GM19240 (cell line): ENCODE data around the gene FADS6.
A peak's percentile ranks its signal among the peaks of the same experiment; 100 is the strongest.
"Not testable (repeated sequence)": the region's sequence is repeated elsewhere in the genome, so short reads cannot be mapped to it uniquely, and the experiment has no call there.

Source experiments
- DNase-seq: peaks from one replicate; pipeline ENCODE4 v3.0.0; 2011; ENCODE audit warnings: low spot score; ENCODE audit not compliant: insufficient read length

The FADS6 gene

DNA sequence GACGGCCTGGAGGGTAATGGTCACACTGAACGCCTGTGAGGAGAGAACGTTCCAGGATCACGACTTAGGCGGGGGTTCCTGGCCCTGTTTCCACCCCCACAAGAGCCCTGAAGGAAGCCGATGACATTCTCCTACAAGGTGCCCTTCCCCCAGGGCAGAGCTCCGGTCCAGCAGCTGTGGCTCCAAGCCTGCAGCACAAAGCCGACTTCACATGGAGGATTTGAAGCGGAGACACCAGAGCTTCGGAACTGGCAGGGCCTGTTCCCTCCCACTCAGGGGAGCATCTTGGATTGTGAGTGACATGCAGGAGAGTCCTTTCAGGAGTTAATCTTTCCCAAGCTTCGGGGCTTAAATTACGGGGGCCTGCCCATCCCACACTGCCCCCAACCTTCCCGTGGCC, 5.0 kb downstream of the FADS6 start:
- DNase-seq: no peak

DNA sequence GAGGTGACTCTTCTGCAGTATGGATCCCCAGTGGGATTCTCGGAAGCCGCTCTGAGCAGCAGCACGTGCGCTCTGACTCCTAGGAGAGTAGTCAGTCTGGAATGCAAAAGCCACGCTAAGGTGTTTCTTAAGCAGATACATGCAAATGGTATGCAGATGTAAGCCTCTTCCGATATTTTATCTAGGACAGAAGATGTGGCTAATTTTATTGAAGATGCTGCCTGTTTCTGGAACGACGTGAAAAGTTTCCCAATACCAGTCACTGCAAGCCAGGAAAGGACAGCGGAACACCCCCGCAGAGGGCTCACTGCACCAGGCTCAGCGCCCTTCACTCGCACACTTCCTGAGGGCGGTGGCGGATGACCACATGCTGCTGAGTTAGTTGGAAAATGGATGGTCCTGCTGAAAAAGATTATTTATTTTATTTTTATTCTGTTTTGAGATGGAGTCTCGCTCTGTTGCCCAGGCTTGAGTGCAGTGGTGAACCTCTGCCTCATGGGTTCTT, 10.1 kb downstream of the FADS6 start:
- no peak for DNase-seq

DNA sequence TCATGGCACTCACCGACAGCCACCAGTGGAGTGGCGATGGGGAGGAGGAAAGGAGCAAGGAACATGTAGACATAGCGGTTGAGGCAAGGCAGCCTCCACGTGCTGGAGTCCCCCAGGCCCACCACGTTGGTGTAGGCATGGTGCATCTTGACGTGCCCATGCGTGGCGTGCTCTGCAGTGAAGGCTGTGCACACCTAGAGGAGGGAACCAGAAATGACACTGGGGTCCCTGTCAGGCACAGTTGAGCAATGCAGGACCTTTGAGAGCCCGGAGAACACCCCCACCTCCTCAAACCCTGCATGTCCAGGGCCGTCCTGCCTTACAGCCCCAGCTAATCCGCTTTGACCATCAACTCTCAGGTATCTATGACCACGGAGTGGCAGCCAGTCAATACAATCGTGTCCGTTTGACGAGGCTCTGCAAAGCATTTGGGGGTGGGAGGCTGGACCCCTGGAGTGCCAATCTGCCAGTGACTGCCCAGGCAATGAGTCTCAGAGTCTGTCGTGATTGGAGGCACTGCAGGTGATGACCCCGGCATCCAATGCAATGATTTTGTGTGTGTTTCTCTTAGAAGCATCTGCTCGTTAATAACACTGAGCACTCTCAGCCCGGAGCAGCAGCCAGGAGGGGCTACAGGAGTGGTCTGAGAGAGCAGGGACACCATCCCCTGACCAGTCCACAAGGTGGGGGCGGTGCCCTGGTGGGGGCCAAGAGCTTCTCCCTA, 10.8 kb downstream of the FADS6 start:
- DNase-seq: no peak

DNA sequence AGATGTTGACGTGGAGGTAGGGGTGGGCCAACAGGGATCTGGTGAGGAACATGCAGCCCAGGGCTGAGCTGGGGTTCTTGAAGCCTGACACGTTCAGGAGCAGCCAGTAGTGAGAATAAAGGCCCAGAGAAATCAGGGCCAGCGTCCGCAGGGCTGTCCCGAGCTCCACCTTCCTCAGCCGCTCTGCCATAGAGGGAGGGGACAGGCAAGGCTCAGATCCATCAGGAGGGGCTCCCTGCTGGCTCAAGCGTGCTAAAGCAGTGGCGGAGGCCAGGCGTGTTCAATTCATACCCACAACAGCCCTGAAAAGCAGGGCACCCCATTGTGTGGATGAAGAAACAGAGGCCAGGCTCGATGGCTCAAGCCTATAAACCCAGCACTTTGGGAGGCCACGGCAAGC, 12.4 kb downstream of the FADS6 start:
- no peak for DNase-seq

DNA sequence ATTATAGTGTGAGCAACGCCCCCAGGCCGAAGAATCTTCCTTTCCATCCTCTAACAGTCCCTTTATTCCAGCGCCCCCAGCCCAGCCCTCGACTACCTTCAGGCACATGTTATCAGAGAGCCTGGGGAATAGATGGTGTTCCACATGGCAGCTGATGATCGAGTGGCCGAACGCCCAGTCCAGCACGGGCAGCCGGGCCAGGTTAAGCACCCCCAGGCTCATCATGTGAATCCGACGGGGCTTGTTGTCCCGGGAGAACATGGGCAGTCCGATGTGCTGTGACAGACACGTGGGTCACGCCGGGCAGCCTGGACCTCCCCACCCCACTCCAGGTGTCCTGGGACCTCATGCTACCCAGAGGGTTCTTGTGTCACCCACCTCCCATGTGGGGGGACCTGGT, 14.1 kb downstream of the FADS6 start:
- DNase-seq: no peak

DNA sequence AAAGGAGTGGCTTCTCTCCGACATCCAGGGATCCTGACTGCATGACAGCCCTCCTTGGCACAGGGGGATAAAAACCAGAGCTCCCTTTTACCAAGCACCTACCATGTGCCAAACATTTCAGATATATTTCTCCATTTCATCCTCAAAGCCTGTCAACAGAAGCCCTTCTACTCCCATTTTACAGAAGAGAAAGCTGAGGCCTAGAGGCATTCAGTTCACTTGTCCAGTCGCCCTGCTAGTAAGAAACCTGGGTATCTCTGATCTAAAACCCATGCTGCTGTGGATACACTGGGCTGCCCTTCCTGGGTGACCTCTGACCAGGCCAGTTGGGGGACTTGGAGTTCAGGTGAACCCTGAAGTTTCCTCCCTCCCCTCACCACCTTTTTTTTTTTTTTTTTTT, 14.8 kb downstream of the FADS6 start:
- DNase-seq: no peak

DNA sequence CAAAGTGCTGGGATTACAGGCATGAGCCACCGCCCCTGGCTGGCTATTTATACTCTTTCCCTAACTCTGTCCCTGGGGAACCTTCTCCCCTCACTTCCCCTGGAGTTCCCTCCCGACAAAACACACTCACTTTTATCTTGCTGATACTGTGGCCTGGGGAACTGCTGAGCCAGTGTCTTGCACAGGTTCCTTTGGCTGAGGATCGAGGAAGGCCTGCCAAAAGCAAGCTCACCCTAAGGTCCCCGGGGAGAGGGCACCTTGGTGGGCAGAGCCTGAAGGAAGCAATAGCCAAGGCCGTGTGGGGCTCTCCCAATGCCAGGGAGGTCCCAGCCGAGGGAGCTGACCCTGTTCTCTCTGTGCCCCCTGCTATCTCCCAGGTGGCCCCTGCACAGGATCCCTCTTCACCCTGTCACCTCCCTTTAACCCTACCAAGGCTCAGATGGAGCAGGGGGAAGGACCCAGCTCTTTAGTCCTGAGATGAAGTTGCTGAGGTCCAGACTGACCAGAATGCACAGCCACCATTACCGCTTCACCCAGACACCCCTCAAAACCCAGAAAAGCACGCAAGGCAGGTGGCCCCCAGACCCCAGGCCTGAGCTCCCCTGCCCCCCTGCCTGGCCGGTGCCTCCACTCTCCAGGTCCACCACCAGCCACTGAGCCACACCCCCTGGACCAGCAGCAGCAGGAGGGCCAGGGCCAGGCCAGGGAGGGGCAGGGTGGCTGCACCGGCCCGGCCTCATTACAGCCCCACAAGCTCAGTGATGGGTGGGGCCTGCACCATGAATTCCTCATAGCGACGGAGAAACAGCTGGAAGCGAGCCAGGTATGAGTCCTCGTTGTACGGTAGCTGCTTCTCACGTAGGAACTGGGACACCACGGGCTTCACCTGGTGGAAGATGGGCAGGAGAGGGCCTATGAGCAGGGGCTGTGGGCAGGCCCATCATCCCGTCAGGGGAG, 15.6 kb downstream of the FADS6 start:
- no peak for DNase-seq

DNA sequence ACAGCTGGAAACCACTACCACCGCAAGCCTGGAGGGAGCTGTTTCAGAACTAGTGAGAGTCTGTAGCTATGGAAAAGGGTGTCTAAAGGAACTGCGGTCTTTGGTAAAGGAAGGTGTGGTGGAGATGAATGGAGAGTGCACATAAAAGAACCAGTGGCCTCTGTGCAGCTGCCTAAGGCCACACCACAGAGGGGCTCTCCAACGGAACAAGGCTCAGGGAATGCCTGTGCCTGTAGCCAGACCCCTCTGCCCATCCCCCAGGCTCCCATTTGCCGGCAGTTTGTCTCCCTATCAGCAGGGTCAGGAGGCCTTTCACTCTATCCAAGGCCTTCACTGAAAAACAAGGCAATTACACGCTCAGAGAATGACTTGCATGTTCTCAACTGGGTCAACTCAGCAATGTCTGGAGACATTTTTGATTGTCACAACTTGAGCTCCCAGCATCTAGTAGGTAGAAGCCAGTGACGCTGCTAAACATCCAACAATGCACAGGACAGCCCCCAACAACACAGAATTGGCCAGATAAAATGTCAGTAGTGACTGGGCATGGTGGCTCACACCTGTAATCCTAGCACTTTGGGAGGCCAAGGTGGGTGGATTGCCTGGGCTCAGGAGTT, 17.3 kb downstream of the FADS6 start:
- DNase-seq: no peak

DNA sequence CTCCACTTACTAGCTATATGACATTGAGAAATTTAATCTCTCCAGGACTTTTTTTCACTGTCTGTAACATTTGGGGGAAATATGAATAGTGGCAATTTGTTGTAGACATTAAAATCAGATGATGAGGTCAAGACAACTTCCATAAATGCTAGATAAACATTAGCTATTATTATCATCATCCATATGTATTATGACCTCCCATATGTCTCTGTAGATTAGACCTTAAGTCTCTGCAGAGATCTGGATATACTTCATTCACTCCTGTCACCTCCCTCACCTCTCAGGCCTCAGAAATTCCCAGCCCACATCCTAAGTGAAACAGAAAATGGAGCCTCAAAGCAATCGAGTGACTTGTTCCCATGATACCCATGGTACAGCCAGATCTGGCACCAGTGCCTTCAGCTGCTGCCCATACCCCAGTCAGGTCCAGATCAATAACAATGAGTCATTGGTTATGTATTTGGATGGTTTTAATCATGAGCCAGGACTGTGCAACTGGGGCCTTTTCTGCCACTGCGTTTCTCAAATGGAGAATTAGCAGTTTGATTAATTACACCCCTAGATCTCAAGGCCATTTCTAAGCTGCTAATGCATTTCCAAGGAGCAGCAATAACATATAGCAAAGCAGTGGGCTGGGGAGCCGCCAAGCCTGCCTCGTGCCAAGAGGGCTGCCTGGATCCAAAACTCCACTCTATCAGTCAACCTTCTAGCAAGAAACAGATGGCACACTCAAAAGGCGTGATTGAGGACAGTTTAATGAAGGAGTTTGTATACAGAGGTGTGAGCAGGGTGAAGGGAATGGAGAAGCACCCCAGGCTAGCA, 18.1 kb downstream of the FADS6 start:
- DNase-seq: no peak

DNA sequence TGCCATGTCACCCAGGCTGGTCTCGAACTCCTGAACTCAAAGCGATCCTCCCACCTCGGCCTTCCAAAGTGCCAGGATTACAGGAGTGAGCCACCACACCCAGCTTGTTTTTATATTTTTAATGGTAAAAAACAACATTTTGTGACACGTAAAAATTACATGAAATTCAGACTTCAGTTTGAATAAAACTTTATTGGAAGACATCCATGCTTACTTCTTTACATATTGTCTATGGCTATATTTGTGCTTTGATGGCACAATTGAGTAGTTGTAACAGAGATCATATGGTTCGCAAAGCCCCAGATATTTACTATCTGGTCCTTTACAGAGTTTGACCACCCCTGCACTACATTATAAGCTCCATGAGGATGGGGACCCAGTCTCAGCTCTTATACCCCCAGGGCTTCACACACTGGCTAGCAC, 18.8 kb downstream of the FADS6 start:
- DNase-seq: no peak

DNA sequence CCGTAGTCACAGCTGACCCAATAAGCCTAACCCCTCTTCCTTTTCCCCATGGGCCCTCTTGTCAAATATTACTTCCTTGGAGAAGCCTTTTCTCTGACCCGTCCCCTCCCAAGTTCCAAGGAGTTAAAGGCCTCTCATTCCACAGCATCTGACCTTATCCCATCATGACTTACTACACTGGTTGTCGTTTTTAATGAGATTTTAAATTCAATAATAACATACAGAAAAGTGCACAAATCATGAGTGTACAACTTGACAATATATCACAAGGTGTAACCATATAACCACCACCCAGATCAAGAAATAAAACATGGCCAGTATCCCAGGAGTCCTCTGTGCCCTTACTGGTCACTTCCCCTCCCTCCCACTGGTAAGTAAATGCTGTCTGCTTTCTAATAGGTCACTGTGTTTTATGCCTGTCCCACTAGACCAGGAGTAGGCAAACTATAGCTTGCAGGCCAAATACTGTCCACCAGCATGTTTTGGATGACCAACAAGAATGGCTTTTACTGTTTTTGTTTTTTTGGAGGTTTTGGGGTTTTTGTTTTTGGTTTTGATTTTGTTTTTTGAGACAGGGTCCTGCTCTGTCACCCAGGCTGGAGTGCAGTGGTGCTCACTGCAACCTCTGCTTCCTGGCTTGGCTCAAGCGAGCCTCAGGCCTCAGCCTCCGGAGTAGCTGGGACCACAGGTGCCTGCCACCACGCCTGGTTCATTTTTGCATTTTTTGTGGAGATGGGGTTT, 19.4 kb downstream of the FADS6 start:
- DNase-seq: no peak

DNA sequence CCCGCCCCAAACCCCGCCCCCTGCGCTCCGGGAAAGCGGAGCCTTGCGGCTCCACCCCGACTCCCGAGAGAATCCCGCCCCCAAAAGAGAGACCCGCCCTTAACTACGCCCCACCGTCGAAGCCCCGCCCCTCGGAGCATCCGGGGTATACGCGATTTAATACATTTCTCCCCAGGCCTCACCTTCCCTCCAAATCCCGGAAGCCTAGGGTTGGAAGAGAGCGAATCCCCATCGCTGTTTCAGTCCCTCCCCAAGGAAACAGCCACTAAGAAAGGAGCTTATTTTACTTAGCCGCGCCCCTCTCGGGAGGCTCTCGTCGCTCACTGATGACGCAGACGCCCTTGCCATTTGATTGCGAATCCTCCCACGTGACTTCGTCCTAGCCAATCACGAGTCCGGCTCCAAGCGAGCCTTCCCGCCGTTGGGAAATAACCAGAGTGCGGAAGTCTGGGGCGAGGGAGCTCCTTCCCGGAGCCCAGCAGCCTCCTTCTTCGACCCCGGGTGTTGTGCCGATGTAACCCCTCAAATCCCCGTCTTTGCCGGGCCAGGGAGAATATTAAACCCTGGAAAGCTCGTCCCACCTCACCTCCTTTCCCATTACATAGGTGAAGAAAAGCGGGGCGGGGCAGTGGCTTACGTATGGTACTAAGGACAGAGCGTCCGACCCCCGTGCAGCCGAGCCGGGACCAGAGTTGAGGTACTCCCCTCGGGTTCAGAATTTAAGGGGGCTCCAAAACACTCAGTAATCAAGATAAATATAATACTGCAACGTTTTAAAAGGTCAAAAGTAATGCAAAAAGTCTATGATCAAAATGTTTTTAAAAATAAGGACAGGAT, 20.2 kb downstream of the FADS6 start:
- DNase-seq: peak; percentile 100

DNA sequence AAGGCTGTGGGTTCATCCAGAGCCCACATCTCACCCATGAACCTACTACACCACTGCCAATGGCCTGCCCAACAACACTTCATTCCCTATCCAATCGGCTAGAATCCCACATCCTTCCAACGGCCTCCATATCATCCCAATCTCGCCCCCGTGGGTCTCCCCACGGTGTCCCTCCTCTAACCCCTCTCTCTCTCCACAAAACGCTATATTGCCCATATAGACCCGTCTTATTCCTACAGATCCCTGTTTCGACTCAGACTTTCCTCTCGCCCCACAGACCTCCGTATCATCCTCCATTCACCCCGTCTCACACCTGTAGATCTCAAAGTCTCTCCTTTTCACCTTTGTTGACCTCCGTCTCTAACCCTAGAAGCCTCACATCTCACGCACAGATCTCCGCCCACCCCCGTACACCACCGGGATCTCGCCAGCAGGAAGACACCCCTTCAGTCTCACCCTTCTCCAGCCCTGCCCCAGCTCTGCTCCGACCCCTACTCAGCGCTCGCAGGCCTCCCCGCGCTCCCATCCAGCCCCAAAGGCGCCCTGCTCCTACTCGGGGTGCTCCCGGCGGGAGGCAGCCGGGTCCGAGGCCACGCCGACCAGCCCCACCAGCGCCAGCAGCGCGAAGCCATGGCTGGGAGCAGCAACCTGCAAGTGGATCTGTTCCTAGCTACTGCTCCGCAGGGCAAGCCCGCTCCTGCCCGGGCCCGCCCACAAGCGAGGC, 21.0 kb downstream of the FADS6 start, which contains the start of gene FDXR:
FDXR (minus strand) TSS at position 682 of the 724 bp plus-strand sequence; CDS start at position 632, 50 bp downstream.
- DNase-seq: no peak

DNA sequence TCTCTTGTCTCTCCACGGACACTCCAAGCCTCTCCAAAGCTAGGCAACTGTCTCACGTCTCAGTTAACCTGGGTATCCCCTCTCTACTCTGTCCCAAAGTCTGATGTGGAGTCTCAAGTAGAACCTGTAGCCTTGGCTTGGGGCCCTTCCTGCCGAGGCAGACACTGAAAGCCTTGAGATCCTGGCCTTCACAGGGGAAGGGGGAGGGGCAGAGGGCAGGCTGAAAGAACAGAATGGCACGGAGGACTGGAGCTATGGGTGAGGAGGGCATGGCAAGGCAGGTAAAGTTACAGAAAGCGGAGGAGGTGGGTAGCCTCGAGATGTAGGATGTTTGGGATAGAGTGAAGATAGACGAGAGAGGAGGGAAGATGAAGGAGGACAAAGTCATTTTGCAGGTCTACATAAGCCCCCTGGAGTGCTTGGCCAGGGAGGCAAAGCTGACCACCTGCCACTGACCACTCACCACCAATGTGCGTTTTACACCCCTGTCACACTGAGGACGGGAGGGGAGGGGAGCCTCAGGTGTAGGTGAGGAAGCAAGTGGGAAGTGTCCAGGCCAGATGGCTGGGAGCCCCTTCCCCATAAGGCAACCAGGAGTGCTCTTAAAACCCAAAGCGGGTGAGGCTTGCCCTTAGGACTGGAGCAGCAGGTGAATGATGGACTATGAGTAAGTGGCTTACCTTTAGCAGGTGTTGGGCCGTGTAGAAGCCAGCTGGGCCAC, 21.9 kb downstream of the FADS6 start:
- DNase-seq: no peak

DNA sequence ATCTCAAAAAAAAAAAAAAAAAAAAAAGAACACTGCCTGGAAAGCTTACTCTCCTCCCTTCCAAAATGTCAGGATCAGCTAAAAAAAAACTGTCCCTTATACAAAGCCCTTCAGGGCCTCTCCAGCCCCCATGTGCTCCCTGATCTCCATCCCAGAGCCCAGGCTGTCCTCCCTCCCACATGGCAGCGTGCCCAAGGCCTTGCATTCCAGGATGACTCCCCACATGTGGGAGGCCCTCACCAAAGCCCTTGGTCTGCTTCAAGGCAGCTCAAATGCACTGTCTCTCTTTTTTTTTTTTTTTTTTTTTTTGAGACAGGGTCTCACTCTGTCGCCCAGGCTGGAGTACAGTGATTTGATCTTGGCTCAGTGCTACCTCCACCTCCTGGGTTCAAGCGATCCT, 22.9 kb downstream of the FADS6 start:
- DNase-seq: no peak

DNA sequence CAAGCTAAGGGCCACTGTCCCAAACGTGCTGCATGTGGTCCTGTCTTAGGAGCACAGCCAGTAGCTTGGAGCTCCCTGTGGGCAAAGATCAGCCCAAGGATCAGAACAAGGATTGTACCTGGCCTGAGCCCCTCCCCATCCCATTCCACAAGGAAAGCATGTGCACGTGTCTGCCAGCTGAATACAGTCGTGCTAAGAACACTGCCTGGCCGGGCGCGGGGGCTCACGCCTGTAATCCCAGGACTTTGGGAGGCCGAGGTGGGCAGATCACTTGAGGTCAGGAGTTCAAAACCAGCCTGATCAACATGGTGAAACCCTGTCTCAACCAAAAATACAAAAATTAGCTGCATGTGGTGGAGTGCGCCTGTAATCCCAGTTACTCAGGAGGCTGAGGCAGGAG, 23.4 kb downstream of the FADS6 start:
- not testable (repeated sequence) for DNase-seq

DNA sequence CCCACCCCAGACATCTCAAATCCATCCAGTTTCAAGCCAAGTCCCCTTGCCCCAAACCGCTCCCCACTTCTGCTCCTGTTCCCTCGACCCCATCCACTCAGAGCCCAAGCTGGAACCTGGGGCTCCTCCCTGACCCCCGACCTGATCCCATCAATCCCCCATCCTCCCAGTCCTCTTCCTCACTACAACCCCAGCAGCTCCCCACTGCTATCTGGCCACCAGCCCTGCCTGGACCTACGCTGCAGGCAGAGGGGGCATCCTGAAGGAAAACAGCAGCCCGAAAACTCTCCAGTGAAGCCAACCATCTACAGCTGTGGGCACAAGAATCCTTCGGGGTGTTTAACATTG, 24.6 kb downstream of the FADS6 start:
- DNase-seq: no peak

DNA sequence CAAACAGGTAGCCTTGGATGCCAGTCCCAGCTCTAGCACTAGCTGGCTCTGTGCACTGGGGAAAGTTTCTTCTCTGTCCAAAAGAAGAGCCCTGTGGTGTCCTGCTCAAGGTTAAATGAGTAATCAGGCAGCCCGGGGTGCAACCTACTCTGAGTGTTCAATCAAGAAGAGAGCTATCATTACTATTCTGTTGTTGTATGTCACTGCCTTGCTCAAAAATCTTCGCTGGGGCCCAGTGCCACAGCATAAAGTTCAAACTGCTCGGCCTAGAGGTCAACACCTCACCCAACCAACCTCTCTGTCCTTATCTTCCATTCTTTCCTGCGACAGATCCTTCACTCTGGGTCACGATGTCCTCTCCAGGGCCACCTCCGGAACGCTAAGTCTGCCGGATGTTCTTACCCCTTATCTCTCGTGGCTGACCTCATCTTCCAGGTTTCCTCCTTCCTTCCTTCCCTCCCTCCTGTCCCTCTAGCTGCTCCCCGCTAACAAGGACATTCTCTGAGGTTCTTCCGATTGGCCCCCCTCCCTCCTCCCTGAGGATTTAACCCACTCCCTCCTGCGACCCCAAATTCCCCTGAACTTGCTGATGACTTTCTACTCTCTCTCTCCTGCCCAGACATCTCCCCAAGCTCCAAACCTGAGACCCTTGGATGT, 25.1 kb downstream of the FADS6 start:
- DNase-seq: no peak
